ENCODE data around the gene PPIH.

GRCh38 chr1:42657981-42658876, at the start of gene PPIH:
- TF ChIP-seq REST (tag by site-specific recombination; IDR thresholded peaks at IDR 0.05) (no peak), MYNN (tag by site-specific recombination; IDR thresholded peaks at IDR 0.05; ENCODE audit: borderline replicate concordance) (no peak), ZNF10 (tag by site-specific recombination; IDR thresholded peaks at IDR 0.05) (no peak), CTCF (tag by site-specific recombination; IDR thresholded peaks at IDR 0.05) (peak; percentile 82), ATF2 (tag by site-specific recombination; IDR thresholded peaks at IDR 0.05; ENCODE audit: low read depth) (no peak), ZNF530 (tag by site-specific recombination; IDR thresholded peaks at IDR 0.05; ENCODE audit: low read depth) (no peak)
